NB4 (cell line): ENCODE data around the gene TIMM29.

Source experiments
- DNase-seq: peaks from one replicate; pipeline ENCODE4 v3.0.0; 2010; ENCODE audit warnings: low read depth
- H3K4me3 ChIP-seq: one replicate; pipeline ENCODE4 v1.5.1; 2011; ENCODE audit warnings: mild to moderate bottlenecking, low read depth, low read length, moderate library complexity
- CTCF ChIP-seq: IDR thresholded peaks from one replicate; pipeline ENCODE4 v1.5.1; 2012; ENCODE audit warnings: low read depth, low read length
- MYC ChIP-seq: IDR thresholded peaks from 2 replicates; pipeline ENCODE4 v1.6.1; 2011; ENCODE audit warnings: low read depth, low read length
- POLR2A ChIP-seq: IDR thresholded peaks from 2 replicates; pipeline ENCODE4 v1.6.1; 2011; ENCODE audit warnings: mild to moderate bottlenecking; ENCODE audit not compliant: insufficient read length; ENCODE audit errors: extremely low read depth
- TF ChIP-seq, protein P1 (sequence below): IDR thresholded peaks from 2 replicates; pipeline ENCODE4 v1.6.1; 2011; ENCODE audit warnings: low read depth, low read length

TIMM29 gene

DNA sequence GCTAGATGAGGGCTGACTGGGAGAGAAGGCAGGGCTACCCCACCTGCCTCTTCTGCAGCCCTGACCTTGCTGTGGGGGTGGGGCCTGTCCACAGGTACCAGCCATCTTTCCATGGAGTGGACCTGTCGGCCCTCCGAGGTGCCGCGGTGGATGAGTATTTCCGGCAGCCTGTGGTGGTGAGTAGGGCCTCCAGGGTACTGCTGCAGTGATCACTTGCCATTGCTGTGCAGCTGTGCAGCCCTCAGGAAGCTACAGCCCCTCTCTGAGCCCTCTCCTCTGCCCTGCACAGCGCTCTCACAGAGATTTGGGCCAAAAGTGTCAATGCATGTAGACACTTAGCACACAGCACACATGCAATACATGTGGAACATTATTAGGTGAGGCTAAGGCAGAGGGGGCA is 12.0 kb upstream of the TIMM29 start:
- DNase-seq = no peak
- no peak overlapping the region for H3K4me3 ChIP-seq
- TF ChIP-seq MYC (no peak), CTCF (no peak), POLR2A (no peak)
- TF ChIP-seq, protein P1, sequence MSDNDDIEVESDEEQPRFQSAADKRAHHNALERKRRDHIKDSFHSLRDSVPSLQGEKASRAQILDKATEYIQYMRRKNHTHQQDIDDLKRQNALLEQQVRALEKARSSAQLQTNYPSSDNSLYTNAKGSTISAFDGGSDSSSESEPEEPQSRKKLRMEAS = no peak

GRCh38 chr19:10918359-10918758 is 10.3 kb upstream of the TIMM29 start:
- DNase-seq = no peak
- no peak overlapping the region for H3K4me3 ChIP-seq
- TF ChIP-seq CTCF (no peak), POLR2A (no peak), MYC (no peak)
- TF ChIP-seq, protein P1 = no peak

GRCh38 chr19:10919352-10920287 is 9.0 kb upstream of the TIMM29 start:
- TF ChIP-seq POLR2A = no peak
- TF ChIP-seq, protein P1 = no peak
- TF ChIP-seq MYC = no peak
- TF ChIP-seq CTCF = no peak
- DNase-seq = no peak
- H3K4me3 ChIP-seq = no peak overlapping the region

DNA sequence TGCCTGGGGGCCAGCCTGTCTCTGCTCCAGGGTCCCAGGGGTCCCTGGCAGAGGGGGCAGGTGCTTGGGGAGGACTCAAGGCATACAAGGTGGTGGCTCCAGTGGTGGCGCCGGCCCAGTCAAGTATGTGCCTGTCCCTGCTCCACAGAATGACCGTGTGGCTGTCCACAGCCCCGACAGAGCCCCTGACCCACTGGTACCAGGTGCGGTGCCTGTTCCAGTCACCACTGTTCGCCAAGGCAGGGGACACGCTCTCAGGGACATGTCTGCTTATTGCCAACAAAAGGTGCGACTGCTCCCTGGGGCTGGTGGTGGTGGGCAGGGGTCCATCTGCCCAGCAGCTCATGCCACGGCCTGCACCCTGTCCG is 8.3 kb upstream of the TIMM29 start:
- no peak for DNase-seq
- H3K4me3 ChIP-seq = no peak overlapping the region
- TF ChIP-seq MYC = no peak

GRCh38 chr19:10920781-10921180 is 7.8 kb upstream of the TIMM29 start:
- DNase-seq = no peak

More at GRCh38 chr19:10920781-10921180, 7.8 kb upstream of the TIMM29 start:
- no peak for TF ChIP-seq POLR2A
- no peak for TF ChIP-seq MYC
- TF ChIP-seq, protein P1 = no peak
- TF ChIP-seq CTCF = no peak
- no peak overlapping the region for H3K4me3 ChIP-seq
